Stimulated activated CD4-positive, alpha-beta T cell treated with anti-CD3 and anti-CD28 coated beads, Interleukin-2, amount 100 ng/mL, for 24 hours (primary cell): ENCODE data around the gene NHSL2.

Experiments used
- DNase-seq, 2 donors: peaks; one replicate each; pipeline ENCODE4 v3.0.0-alpha.2; 2020

Gene NHSL2

DNA sequence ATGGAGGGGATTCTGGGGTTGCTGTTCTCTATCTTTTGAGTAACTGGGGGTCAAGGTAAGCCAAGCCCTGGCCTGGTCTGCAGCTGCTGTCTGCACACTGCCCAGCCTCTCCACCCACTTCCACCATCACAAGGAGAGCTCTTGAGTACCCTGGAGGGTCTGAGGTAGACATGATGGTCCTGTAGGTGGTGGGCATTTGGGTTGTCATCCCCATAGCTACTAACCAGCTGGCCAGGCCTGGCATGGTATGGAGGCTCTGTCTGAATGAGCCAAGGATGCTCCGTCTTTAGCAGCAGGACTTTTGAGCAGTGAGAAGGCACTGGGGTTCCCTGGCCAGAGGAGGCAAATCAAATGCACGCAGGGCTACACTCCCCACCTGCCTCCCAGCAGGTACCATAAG is 82.7 kb downstream of the NHSL2 start:
- DNase-seq: no peak

DNA sequence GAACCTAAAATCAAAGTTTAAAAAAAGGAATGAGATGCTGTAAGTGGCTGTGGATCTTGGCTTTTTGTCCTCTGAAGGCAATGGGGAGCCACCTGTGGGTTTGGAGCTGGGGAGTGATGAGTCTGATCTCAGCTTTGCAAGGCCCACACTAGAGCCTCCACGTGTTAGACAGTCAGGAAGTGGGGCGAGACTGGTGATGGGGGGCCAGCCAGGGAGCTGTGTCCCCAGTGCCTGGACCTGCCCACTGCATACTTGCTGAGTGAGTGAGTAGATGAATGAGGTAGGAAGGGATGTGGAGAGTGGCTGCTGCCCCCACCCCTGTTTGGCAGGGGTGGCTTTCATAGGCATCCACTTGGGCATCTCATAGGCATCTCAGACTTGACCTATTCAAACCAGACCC is 84.0 kb downstream of the NHSL2 start:
- no peak for DNase-seq

DNA sequence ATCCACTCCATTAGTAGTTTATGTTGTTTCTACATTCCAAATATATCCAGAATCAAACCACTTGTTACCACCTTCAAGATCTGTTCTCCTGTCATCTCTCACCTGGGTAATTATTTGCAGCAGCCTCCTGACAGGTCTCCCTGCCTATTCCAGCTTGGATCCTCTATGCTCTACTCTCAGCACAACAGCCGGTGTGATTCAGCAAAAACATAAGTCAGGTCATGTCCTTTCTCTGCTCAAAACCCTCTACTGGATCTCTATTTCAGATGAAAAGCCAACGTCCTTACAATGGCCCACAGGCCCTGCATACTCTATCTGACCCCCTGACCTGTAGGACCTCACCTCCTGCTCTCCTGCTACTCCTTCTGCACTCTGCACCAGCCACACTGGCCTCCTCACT is 84.5 kb downstream of the NHSL2 start:
- DNase-seq: no peak

DNA sequence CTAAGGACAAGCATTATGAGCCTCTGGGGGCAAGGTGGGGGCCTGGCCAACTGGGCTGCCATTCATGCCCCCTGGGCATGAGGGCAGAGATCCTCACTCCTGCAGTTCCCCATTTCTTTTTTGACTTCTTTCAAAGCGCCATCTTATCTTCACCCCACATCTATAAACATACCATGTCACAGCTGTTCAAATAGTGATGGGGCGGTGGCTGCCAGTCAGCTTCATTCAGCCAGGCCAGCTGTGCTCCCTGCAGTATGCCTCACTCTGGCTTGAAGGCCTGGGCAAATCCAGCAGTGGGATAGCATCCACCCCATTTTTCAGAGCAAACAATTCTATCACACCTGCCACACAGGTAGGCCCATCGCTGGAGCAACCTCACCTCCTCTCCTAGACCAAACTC is 85.5 kb downstream of the NHSL2 start:
- DNase-seq: no peak

DNA sequence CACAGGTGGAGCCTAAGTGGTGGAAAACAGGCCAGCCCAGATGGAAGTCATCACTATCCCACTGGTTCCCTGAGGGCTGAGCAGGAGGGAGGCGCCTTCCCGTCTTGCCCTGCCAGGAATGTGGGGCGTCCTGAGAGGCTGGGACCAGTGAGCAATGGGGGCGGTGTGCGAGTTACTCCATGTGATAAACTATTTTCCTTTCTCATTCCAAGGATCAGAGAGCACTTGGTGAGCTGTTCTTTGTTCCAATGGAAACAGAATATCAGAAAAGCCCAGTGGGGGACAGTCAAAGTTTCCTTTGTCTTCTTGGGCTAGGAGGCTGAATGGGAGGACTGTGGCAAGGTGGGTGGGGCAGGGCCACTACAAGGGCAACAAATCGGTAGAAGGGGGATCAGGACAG is 86.2 kb downstream of the NHSL2 start:
- no peak for DNase-seq

DNA sequence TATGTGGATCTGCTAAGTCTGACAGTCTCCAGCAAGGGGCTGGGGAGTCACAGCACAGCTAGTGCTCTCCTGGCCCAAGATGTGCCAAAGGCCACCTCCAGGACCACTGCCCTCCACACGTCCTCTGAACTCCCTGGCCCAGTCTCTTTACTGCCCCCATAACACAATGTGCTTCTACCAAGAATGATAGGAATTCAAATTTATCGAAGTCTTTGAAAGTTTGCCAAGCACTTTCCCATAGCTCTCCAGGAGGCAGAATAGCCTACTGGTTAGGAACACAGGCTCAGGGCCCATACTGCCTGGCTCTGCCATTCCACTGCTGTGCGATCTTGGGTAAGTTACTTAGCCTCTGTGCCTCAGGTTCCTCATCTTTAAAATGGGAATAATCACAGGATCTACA is 86.7 kb downstream of the NHSL2 start:
- DNase-seq: no peak

DNA sequence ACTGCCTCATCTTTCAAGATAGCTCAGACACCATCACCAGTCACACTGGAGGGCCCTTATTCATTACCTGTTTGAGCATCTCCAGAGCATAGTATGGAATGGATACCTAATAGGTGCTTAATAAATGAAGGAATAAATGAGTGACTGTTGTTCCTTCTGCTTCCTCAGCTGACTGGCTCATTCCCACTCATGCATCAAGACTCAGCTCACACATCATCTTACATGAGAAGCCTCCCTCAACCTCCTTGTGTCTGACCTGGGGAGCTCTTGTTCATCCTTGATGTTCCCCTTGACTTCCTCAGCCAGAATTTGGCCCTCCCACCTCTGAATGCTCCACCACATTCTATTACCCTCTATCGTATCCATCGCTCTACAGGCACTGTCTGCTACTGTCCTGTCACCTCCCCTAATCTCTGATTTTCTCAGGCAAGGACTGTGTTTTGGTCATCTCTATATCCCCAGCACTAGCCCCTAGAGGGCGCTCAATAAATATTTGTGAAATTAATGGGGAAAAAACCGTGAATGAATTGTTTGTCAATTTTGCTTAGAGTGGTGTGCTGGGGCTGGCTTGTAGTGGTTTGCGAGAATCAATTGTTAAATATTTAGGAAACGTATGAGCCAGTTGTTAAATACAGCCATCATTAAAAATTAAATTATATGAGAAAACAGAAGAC is 88.3 kb downstream of the NHSL2 start:
- peak; percentile 20 to 47 for DNase-seq

DNA sequence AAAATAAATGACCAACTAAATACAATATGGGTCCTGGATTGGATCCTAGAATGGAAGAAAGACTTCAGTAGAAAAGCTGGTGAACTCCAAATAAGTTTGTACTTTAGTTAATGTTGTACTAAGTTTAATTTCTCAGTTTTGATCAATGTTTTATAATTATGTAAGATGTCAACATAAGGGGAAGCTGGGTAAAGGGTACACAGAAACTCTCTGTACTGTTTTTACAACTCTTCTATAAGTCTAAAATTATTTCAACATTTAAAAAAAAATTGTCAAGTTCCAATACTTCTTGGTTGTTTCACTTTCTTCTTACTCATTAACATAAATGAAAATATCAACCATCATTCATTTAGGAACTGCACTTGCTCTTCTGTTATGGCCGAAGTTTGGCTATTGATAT is 88.9 kb downstream of the NHSL2 start:
- no peak for DNase-seq

DNA sequence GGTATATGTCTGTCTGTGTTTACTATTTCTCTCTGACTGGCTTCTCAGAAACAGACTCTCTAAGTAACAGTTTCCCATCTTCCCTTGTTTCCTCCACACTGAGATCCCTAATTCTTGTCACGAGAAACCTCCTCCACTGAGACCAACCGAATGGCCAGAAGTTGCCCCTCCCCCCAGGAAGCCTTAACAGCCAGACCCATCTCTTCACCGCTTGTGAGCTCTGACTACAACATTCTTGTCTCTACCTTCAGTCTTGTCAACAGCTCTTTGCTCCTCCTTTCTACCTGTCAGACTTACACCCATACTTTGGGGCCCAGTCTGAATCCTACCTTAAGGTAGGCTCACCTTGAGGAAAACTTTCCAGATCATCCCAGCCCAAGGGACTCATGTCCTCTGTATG is 90.8 kb downstream of the NHSL2 start:
- no peak for DNase-seq

DNA sequence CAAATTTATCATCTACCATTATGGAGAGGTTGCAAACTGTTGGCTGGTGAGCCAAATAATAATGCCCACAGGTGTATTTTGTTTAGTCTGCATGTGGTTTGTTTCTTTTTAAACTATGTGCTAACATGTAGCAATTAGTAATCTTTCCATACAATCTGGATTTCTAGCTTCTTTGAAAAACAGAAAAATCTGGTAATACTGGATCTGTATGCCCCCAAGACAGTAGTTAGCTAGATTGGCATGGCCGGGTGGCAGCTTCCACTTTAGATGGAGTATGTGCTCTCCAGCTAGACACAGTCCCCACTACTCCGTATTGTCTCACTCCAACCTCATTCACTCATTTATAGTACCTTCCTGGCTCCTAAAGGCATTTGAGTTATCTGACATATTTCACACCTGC is 91.3 kb downstream of the NHSL2 start:
- no peak for DNase-seq

DNA sequence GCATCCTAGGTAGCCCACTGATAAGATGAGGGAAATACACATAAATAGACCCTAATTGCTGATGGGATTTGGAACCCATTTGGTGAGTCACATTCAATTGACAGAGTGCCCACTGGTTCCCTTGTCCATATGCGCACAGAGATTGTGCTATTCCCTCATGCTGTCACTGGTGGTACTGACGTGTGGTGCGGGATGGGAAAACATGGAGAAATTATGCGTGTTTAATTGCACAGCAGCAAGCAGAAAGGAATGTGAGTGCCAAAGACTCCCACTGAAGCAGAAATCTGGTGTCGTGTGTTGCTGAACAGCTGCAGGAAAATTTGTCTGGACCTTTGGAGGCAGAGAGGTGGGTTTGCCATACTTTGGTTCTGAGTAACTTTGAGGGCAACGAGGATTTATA is 92.2 kb downstream of the NHSL2 start:
- DNase-seq: no peak

DNA sequence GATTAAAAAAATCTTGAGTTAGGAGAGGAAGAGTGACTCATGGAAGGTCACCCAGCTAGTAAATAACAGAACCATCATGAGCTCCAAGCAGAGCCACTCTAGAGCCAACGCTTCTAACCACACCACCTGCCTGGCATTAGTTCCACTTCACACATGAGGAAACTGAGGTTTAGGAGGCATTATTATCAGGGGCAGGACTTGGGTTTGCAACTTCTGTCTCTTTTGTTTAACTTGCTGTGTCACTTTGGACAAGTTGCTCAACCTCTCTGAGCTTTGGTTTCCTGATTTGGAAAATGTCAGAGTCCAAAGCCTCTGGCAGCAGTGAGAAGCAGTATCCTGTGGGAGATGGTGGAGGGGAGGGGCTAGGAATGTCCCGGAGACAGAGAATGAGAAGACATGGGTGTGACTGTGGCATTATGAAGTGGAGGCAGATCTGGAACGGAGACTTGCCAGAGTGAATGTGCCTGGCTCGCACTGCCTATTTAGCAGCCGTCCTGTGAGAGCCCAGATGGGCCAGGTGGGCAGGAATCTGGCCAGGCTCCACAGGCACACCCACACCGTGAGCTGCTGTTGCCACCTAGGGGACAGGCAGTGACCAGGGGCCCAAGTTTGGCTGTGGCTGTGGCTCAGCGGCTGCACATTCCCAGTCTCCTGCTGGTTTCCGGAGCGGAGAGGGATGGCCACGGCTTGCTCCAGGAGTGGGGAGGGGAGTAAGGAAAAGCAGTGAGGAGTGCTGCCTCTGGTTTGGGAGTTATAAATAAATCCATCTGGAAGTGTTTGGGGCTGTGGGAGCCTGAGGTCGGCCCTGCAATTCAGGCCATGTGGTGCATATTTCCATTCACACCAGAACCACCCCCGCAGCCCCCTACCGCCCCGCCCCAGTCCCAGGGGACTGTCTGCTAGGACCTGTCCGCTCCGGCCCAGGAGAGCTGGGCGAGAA is 93.4 kb downstream of the NHSL2 start:
- no peak for DNase-seq

DNA sequence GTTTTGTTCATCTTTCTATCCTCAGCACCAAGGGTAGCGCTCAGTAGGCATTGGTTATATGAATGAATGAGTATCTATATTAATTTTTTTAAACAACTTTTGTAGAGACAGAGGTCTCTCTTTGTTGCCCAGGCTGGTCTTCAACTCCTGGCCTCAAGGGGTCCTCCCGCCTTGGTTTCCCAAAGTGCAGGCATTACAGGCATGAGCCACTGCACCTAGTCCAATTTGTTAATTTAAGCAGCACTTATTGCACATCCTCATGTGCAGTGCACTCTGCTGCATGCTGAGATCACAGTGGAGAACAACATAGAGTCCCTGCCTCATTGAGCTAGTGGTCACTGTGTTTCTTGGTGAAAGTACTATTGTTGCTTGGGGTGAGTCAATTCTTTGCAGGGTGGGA is 94.4 kb downstream of the NHSL2 start:
- DNase-seq: no peak

DNA sequence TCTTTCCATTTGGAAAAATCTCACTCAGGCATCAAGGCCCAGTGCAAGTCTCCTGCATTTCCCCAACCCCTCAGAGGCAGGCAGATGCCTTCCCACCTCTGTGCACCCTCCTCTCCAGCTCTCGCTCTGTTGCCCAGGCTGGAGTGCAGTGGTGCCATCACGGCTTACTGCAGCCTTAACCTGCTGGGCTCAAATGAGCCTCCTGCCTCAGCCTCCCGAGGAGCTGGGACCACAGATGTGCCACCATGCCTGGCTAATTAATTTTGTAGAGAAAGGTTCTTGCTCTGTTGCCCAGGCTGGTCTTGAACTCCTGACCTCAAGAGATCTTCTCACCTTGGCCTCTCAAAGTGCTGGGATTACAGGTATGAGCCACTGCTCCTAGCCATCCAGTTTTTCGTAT is 95.8 kb downstream of the NHSL2 start:
- DNase-seq: no peak

DNA sequence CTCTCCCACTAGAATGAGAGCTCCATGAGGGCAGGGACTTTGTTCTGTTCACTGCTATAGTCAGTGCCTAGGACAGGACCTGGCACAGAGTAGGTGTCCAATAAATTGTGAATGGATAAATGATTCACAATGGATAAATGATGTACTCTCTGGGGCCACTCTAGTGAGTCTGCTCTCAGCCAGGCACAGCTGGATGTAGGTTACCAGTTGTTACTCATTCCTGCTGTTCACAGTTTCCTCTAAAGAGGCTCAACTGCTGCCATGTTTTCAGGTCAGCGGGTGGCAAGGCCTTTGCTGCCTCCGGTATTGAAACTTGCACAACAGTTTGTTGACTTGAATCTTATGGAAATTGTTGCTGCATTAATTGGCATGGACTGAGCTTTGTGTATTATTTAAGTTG is 99.1 kb downstream of the NHSL2 start:
- DNase-seq: no peak

DNA sequence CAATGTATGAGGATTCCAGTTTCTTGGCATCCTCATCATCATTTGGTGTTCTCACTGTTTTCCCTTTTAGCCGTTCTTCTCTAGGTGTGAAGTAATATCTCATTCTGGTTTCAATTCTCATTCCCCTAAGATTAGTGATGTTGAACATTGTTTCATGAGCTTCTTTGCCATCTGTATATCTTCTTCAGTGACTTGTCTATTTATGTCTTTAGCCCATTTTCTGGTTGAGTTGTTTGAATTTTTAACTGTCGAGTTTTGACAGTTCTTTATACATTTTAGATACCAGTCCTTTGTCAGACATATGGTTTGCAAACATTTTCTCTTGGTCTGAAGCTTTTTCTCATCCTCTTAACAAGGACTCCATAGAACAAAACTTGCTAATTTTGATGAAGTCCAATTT is 101.1 kb downstream of the NHSL2 start:
- DNase-seq: no peak

DNA sequence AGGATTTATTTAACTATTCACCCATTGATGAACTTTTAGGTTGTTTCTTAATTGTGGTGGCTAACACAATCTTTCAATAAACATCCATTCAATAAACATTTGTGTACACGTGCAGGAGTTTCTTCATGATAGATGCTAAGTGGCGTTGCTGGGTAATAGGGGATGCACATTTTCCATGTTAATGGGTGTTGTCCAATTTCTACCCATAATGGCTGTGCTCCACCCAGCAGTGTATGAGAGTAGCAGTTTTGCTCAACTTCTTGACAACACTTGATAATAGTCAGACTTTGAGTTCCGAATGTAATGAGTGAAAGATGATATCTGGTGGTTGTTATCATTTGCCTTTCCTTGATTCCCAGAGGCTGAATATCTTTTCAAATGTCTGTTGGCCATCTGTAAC is 104.7 kb downstream of the NHSL2 start:
- DNase-seq: no peak

DNA sequence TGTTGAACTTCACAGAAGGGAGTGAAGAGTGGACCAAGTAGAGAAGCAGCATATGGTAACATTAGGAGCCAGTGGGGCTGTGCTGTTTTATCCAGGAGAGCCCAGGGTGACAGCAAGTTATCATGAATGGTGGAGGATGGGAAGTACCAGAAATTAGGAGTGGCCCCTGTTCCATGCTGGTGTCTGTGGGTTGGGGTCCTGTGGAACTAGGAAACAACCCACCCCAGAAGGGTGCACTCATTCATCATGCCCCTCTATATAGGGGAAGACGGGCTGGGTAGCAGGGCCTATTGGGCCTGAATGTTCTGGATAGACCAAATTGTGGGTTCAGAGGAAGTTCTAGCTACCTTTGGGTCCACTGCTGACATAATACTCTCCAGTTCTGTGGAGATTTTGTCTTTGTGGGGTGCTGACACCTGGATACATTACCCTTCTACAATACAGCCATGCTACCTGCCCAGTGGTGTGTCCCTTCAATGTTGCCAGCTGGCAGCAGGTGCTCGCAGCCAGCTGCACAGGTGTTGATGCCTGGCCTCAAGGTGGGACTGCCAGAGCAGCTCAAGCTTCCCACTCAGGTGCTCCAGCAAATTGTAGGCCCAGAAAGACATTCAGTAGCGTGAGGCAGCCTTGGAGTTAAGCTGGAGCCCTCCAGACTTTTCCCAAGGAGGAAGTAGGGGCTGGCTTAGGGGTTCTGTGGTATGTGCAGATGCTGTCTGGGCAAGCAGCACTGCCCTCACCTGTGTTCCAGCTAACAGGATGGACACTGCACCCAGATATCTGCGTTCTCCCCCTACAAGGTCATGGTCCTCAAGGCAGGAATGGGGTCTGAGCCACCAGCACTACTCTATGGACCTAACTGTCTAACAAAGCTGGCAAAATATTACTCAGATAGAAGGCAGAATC is 106.5 kb downstream of the NHSL2 start:
- no peak for DNase-seq

DNA sequence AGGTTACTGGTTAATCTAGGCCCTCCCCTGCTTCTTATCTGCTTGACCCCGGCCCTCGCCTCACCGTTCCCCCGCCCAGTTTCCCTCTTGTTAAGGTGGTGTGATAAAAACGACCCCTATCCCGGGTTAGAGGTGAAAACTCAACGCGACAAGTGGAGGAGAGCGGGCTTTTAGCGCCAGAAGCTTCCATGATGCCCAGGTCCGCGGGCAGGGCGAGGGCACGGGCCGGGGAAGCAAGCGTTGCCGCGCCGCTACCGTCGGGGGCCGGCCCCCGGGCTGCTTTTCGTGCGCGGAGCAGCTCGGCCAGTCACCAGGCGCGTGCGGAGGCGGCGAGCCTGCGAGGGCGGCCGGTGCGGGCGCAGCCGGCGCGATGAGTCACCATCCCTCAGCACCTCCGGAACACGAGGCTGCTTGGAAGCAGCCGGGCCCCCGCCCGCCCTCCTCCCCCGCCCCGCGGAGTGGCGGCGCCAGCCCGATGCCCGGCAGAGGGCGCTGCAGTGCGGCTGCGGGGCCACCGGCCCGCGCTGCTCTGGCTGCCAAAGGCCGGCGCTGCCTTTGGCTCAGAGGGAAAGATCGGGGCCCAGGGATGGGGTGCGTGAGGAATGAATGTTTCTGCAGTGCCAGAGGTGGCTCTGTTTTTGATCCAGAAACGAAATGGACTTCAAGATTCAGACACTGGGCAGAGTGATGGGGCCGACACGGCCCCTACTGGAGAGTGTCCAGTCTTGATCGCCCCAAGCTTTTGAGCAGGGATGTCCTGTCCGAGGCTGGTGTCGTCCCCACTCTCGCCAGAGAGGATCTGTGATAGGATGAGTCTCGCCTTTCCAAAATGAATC is 107.8 kb downstream of the NHSL2 start:
- peak; percentile 78 to 80 for DNase-seq

DNA sequence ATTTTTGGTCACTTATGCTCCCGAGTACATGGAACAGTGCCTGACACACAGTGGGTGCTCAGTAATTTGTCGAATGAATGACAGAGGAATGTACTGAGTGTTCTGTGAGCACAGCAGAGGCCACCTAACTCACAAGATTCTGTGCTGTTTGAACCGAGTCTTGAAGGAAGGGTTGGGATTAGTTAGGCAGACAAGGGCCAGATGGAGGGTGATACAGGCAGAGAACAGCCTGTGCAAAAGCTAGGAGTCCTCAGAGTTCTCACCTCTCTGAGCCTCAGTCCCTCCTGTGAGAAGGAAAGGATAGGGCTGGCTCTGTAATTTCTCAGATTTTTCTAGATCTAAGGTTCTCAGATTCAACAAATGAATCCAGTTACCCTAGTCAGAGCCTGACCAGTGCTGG is 108.8 kb downstream of the NHSL2 start:
- DNase-seq: no peak

DNA sequence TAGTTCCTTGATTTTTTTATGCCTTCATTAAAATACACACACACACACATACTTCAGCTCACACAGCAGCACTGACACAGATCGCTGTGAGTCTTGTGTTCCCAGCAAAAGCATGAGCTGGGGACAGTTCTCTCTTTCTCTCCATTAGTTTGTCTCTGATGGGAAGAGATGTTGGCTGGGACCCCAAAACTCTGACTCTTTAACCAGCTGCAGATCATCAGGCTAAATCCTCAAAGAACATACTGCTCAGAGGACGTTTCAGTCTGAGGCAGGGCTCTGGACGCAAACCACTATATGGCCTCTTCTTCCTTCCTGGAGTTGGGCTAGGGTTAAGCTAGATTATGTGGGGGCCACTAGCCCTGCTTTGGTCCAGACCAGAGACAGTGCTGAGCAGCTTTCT is 109.6 kb downstream of the NHSL2 start:
- no peak for DNase-seq

DNA sequence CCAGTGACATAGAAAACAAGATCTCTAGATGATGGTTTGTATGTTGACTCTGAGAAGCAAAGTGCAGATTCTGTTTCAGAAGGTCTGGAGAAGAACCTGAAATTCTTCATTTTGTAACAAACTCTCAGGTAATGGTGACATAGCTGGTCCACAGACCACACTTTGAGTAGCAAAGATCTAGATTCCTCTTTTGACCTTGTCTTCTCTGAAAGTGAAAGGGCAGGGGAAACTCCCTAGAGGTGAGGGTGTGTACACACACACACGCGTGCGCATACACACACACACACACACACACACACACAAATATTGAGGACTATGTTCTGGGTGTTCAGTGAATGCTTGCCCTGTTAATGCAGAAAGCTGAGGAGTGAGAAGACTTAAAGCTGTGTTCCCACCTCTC is 110.1 kb downstream of the NHSL2 start:
- DNase-seq: no peak

DNA sequence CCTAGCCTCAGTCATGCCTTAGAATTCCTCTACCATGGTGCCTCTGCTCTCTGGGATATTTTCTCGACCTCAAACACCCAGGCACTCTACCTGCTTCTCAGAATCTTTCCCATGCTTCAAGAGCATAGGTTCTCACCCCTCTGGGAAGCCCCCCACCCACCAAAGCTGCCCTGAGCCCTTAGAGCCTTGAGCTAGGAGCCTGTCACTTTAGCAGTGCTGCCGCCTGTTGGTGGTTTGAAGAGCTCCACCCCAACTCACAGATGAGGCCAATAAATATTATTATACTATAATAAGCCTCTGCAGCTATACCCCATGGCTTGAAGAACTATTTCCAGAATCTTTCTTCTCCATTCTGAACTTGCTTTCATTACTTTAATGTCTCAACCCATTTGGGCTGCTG is 111.3 kb downstream of the NHSL2 start:
- DNase-seq: peak; percentile 18 to 33
